B cell (primary cell): ENCODE data around the gene XPC. TPM values are rescaled to one million over a fixed set of nuclear protein-coding genes. Genes with fewer than 3 reads are reported as not detected.

ENCODE experiments used
- ATAC-seq: fragments of 200-7000 bp; cut with Tn5 transposase; one replicate; pipeline ENCODE4 v1.10.0; 2021; ENCODE audit warnings: low read depth, mild to moderate bottlenecking, moderate number of reproducible peaks, moderate library complexity
- CTCF ChIA-PET: fragments of 350-600 bp; sonication (Branson Sonifier 250); formaldehyde crosslinking; loops from one replicate; lab custom pipeline; 2021; ENCODE audit warnings: antibody characterized with exemption, inconsistent platforms; lab: Charles Lee
- POLR2A ChIA-PET: fragments of 350-600 bp; sonication (Branson Sonifier 250); formaldehyde crosslinking; loops from one replicate; lab custom pipeline; 2021; ENCODE audit warnings: antibody characterized with exemption; lab: Charles Lee
- DNase-seq: peaks from one replicate; pipeline ENCODE4 v3.0.0; 2013
- H2AFZ ChIP-seq: 2 replicates; pipeline ENCODE4 v1.6.1; 2012; ENCODE audit warnings: mild to moderate bottlenecking, low read depth, low read length; ENCODE audit not compliant: insufficient read depth, poor library complexity, severe bottlenecking
- H3K27ac ChIP-seq, 2 donors: 1 replicate in 1 of 2; 2 replicates in 1 of 2; pipeline ENCODE4 v1.5.1; 2012 to 2013; ENCODE audit warnings: low read length in 2 of 2, mild to moderate bottlenecking in 2 of 2, moderate library complexity in 1 of 2
- H3K27me3 ChIP-seq, 4 experiments: fragments of 200-600 bp in 1 of 4; sonication (generic) in 1 of 4; replicated peaks in 1 of 4; 1 replicate in 2 of 4; 2 replicates in 2 of 4; pipeline versions ENCODE4 v1.6.1 to v1.7.0; 2013 to 2016; ENCODE audit warnings: low read length in 3 of 4, mild to moderate bottlenecking in 2 of 4, mixed read lengths in 1 of 4, moderate library complexity in 1 of 4; ENCODE audit not compliant: insufficient read depth in 4 of 4, control insufficient read depth in 3 of 4; ENCODE audit errors: control extremely low read depth in 1 of 4
- H3K36me3 ChIP-seq, 2 experiments: replicated peaks in 1 of 2; 1 replicate in 1 of 2; 2 replicates in 1 of 2; pipeline versions ENCODE4 v1.6.1 to v1.7.1; 2013; ENCODE audit warnings: low read length in 1 of 2; ENCODE audit not compliant: insufficient read depth in 2 of 2, control insufficient read depth in 1 of 2; ENCODE audit errors: control extremely low read depth in 1 of 2, extremely low read depth in 1 of 2
- H3K4me1 ChIP-seq, 2 donors: fragments of 200-600 bp in 1 of 2; sonication (generic) in 1 of 2; 1 replicate in 1 of 2; 2 replicates in 1 of 2; pipeline versions ENCODE4 v1.5.1 to v1.6.1; 2013 to 2017; ENCODE audit warnings: low read length in 2 of 2; ENCODE audit not compliant: control insufficient read depth in 2 of 2, insufficient read depth in 2 of 2
- H3K4me2 ChIP-seq: replicated peaks from 2 replicates; pipeline ENCODE3; 2012; ENCODE audit warnings: mild to moderate bottlenecking, low read depth, low read length; ENCODE audit not compliant: poor library complexity, severe bottlenecking
- H3K4me3 ChIP-seq, 5 experiments: fragments of 200-600 bp in 1 of 5; sonication (generic) in 1 of 5; 1 replicate in 3 of 5; 2 replicates in 2 of 5; pipeline versions ENCODE4 v1.5.1 to v1.7.0; 2011 to 2016; ENCODE audit warnings: low read length in 4 of 5, mild to moderate bottlenecking in 4 of 5, low read depth in 2 of 5, control low read depth in 1 of 5, moderate library complexity in 1 of 5; ENCODE audit not compliant: insufficient read depth in 1 of 5; ENCODE audit errors: control extremely low read depth in 1 of 5, extremely low read depth in 1 of 5
- H3K79me2 ChIP-seq: fragments of 200-600 bp; sonication (generic); one replicate; pipeline ENCODE4 v1.6.0; 2016; ENCODE audit warnings: low read length; ENCODE audit not compliant: control insufficient read depth, insufficient read depth
- H3K9ac ChIP-seq: fragments of 200-600 bp; sonication (generic); 2 replicates; pipeline ENCODE4 v1.6.1; 2017; ENCODE audit warnings: mild to moderate bottlenecking, low read length, moderate library complexity
- H3K9me3 ChIP-seq, 3 donors: one replicate each; pipeline versions ENCODE4 v1.6.1 to v1.7.1; 2013; ENCODE audit warnings: low read length in 2 of 3; ENCODE audit not compliant: control insufficient read depth in 2 of 3, insufficient read depth in 1 of 3; ENCODE audit errors: control extremely low read depth in 1 of 3
- H4K20me1 ChIP-seq: 2 replicates; pipeline ENCODE4 v1.6.0; 2012; ENCODE audit warnings: mild to moderate bottlenecking, low read length; ENCODE audit not compliant: insufficient read depth, control insufficient read depth, poor library complexity, severe bottlenecking
- H3K27ac Mint-ChIP-seq: one replicate; pipeline ENCODE4 v1.8.0; 2021; ENCODE audit warnings: mixed read lengths
- H3K27me3 Mint-ChIP-seq: one replicate; pipeline ENCODE4 v1.8.0; 2021; ENCODE audit warnings: mixed read lengths
- H3K4me1 Mint-ChIP-seq: one replicate; pipeline ENCODE4 v1.8.0; 2021; ENCODE audit warnings: mixed read lengths
- H3K4me3 Mint-ChIP-seq: one replicate; pipeline ENCODE4 v1.8.0; 2021; ENCODE audit warnings: mixed read lengths
- H3K9me3 Mint-ChIP-seq: one replicate; pipeline ENCODE4 v1.8.0; 2022; ENCODE audit warnings: mixed read lengths; ENCODE audit not compliant: insufficient read depth
- CTCF ChIP-seq: fragments of 200-600 bp; IDR thresholded peaks from one replicate; pipeline ENCODE4 v1.8.0; 2022; ENCODE audit warnings: antibody characterized with exemption, mild to moderate bottlenecking
- EZH2 ChIP-seq: IDR thresholded peaks from 2 replicates; pipeline ENCODE4 v1.6.1; 2012; ENCODE audit warnings: borderline replicate concordance, low read depth, mild to moderate bottlenecking, moderate library complexity, low read length; ENCODE audit not compliant: insufficient read depth, poor library complexity, severe bottlenecking
- WGBS: methylation state at CpG from one replicate; pipeline ENCODE4 v1.1.5; 2013; ENCODE audit warnings: missing lambda C conversion rate; ENCODE audit not compliant: insufficient coverage; 5-methylcytosine and 5-hydroxymethylcytosine counted together
- intact Hi-C: fragments of 100-400 bp; cut with micrococcal nuclease; formaldehyde crosslinking; loops from one replicate; pipeline ENCODE4 v1.10.0; 2022
- polyA plus RNA-seq: library from polyadenylated mRNA; depleted of rRNA; stranded (reverse); fragments of >200 nt; gene quantifications from 2 replicates; pipeline ENCODE4 v1.2.3, GENCODE V29; 2012
- total RNA-seq, 2 donors: library from RNA; stranded (reverse); fragments of 120-200 nt in 1 of 2; gene quantifications; 1 replicate in 1 of 2; 2 replicates in 1 of 2; pipeline versions ENCODE4 v1.2.3 to v1.2.4, GENCODE V29; 2013 to 2022

Gene XPC
- total and polyA plus RNA-seq, 2 donors (not counting 1 experiment from before 2014, with no cell fraction given) = 22.5 to 67.6 TPM

GRCh38 chr3:14213066-14213774, 34.8 kb upstream of the XPC start:
- intact Hi-C loops = no loop called here
- POLR2A ChIA-PET = no interaction called here
- Mint-ChIP-seq H3K27me3 (no peaks in the 10 kb centered on the region), H3K9me3 (no peaks in the 10 kb centered on the region), H3K4me1 (no peaks in the 10 kb centered on the region), H3K4me3 (no peak overlapping the region), H3K27ac (no peak overlapping the region)
- Histone ChIP-seq H3K36me3 (no peaks in the 10 kb centered on the region), H4K20me1 (no peaks in the 10 kb centered on the region), H3K27me3 (no peaks in the 10 kb centered on the region), H3K27ac (no peak overlapping the region), H2AFZ (no peak overlapping the region), H3K9me3 (peaks cover 0 to 3% (median 0%) of the 10 kb centered on the region in 3 donors), H3K4me2 (no peak overlapping the region), H3K4me3 (no peak overlapping the region), H3K9ac (no peak overlapping the region), H3K79me2 (no peaks in the 10 kb centered on the region), H3K4me1 (no peaks in the 10 kb centered on the region)
- 92% methylated on average over 4 of the region's 7 CpGs for WGBS
- CTCF ChIA-PET = interaction anchor here (1.1 to 1.2 kb wide), 2 partner anchors 10 to 254 kb away, joined by 4 to 6 read pairs; no protein-coding TSS in a partner anchor
- no peak for ATAC-seq
- TF ChIP-seq CTCF = no peak
- no peak for TF ChIP-seq EZH2
- no peak for DNase-seq

GRCh38 chr3:14212032-14212431, 33.6 kb upstream of the XPC start:
- H3K4me3 Mint-ChIP-seq = no peak overlapping the region
- CTCF ChIA-PET = interaction anchor here (0.7 to 1.5 kb wide), 2 partner anchors 9 to 33 kb away, joined by 4 read pairs; partner anchors contain the start of gene LSM3

More at GRCh38 chr3:14212032-14212431, 33.6 kb upstream of the XPC start:
- H3K4me2 ChIP-seq = no peak overlapping the region
- H3K27ac ChIP-seq = no peak overlapping the region
- H3K4me1 Mint-ChIP-seq = no peaks in the 10 kb centered on the region
- no peaks in the 10 kb centered on the region for H3K9me3 Mint-ChIP-seq
- H3K79me2 ChIP-seq = no peaks in the 10 kb centered on the region
- no peaks in the 10 kb centered on the region for H3K27me3 Mint-ChIP-seq
- no peaks in the 10 kb centered on the region for H3K27me3 ChIP-seq
- H2AFZ ChIP-seq = no peak overlapping the region
- intact Hi-C loops = no loop called here
- no peaks in the 10 kb centered on the region for H4K20me1 ChIP-seq
- H3K9me3 ChIP-seq = peaks cover 0 to 3% (median 0%) of the 10 kb centered on the region in 3 donors
- DNase-seq (no peak), ATAC-seq (no peak)
- no peak overlapping the region for H3K4me3 ChIP-seq
- no peak overlapping the region for H3K9ac ChIP-seq
- WGBS = 100% methylated on average over 2 of the region's 3 CpGs
- H3K4me1 ChIP-seq = no peaks in the 10 kb centered on the region
- POLR2A ChIA-PET = no interaction called here
- no peaks in the 10 kb centered on the region for H3K36me3 ChIP-seq
- TF ChIP-seq CTCF = no peak
- no peak for TF ChIP-seq EZH2
- H3K27ac Mint-ChIP-seq = no peak overlapping the region
